ENCODE measurements around the gene PRKACB. TPM values are rescaled to one million over a fixed set of nuclear protein-coding genes. Genes with fewer than 3 reads are reported as not detected.

The PRKACB gene
- total RNA-seq, 1 donor from 2014 or later = 34.9 TPM

- Histone ChIP-seq H3K4me3 (no peak overlapping the region), H3K4me1 (peaks cover 13% of the 10 kb centered on the region), H3K27ac (replicated peaks) (no peak overlapping the region), H3K36me3 (no peaks in the 10 kb centered on the region), H3K27me3 (ENCODE audit: low read depth) (no peaks in the 10 kb centered on the region), H3K9me3 (replicated peaks) (no peaks in the 10 kb centered on the region)
- TF ChIP-seq, protein P1, sequence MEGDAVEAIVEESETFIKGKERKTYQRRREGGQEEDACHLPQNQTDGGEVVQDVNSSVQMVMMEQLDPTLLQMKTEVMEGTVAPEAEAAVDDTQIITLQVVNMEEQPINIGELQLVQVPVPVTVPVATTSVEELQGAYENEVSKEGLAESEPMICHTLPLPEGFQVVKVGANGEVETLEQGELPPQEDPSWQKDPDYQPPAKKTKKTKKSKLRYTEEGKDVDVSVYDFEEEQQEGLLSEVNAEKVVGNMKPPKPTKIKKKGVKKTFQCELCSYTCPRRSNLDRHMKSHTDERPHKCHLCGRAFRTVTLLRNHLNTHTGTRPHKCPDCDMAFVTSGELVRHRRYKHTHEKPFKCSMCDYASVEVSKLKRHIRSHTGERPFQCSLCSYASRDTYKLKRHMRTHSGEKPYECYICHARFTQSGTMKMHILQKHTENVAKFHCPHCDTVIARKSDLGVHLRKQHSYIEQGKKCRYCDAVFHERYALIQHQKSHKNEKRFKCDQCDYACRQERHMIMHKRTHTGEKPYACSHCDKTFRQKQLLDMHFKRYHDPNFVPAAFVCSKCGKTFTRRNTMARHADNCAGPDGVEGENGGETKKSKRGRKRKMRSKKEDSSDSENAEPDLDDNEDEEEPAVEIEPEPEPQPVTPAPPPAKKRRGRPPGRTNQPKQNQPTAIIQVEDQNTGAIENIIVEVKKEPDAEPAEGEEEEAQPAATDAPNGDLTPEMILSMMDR (IDR thresholded peaks at IDR 0.05; ENCODE audit: borderline replicate concordance) = no peak
- no peak for DNase-seq
- intact Hi-C loops (cut with micrococcal nuclease) = no loop called here
Observed at GRCh38 chr1:84259376-84259775, 115.3 kb downstream of the PRKACB start.

- H3K4me1 ChIP-seq = peaks cover 7% of the 10 kb centered on the region
- no peaks in the 10 kb centered on the region for H3K27me3 ChIP-seq (ENCODE audit: low read depth)
- TF ChIP-seq, protein P1 (IDR thresholded peaks at IDR 0.05; ENCODE audit: borderline replicate concordance) = no peak
- H3K4me3 ChIP-seq = no peak overlapping the region
- no peaks in the 10 kb centered on the region for H3K36me3 ChIP-seq
- no peak overlapping the region for H3K27ac ChIP-seq (replicated peaks)
- no peaks in the 10 kb centered on the region for H3K9me3 ChIP-seq (replicated peaks)
- DNase-seq = no peak
- intact Hi-C loops (cut with micrococcal nuclease) = no loop called here
Observed at GRCh38 chr1:84259989-84260388, 115.9 kb downstream of the PRKACB start.

GRCh38 chr1:84260852-84261518, 116.9 kb downstream of the PRKACB start:
- intact Hi-C loops (cut with micrococcal nuclease) = no loop called here
- DNase-seq = no peak
- TF ChIP-seq, protein P1 (IDR thresholded peaks at IDR 0.05; ENCODE audit: borderline replicate concordance) = no peak
- no peaks in the 10 kb centered on the region for H3K27me3 ChIP-seq (ENCODE audit: low read depth)
- no peak overlapping the region for H3K27ac ChIP-seq (replicated peaks)
- no peaks in the 10 kb centered on the region for H3K9me3 ChIP-seq (replicated peaks)
- H3K4me1 ChIP-seq = no peaks in the 10 kb centered on the region
- H3K4me3 ChIP-seq = no peak overlapping the region
- H3K36me3 ChIP-seq = no peaks in the 10 kb centered on the region

- intact Hi-C loops (cut with micrococcal nuclease) = no loop called here
- no peaks in the 10 kb centered on the region for H3K4me1 ChIP-seq
- TF ChIP-seq, protein P1 (IDR thresholded peaks at IDR 0.05; ENCODE audit: borderline replicate concordance) = no peak
- H3K9me3 ChIP-seq (replicated peaks) = no peaks in the 10 kb centered on the region
- H3K27me3 ChIP-seq (ENCODE audit: low read depth) = no peaks in the 10 kb centered on the region
- no peaks in the 10 kb centered on the region for H3K36me3 ChIP-seq
- DNase-seq = no peak
- H3K27ac ChIP-seq (replicated peaks) = no peak overlapping the region
- no peak overlapping the region for H3K4me3 ChIP-seq
Observed at GRCh38 chr1:84264961-84265360, 120.9 kb downstream of the PRKACB start.

DNA sequence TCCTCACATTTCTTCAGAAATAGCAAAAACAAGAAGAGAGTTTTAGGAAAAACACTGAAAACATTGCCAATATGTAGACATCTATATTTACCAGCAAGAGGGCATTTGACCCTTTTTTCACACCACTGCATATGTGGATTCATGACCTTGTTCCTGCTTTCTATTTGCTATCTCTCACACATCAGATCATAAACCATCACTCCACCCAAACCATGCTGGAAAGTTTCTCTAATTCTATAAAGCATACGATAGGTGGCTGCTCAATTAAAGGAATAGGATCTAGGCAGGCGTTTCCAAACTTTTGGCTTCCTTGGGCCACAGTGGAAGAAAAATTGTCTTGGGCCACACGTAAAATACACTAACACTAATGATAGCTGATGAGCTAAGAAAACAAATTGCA, 121.8 kb downstream of the PRKACB start:
- Histone ChIP-seq H3K36me3 (no peaks in the 10 kb centered on the region), H3K4me3 (no peak overlapping the region), H3K27me3 (ENCODE audit: low read depth) (no peaks in the 10 kb centered on the region), H3K9me3 (replicated peaks) (no peaks in the 10 kb centered on the region), H3K4me1 (no peaks in the 10 kb centered on the region), H3K27ac (replicated peaks) (no peak overlapping the region)
- intact Hi-C loops (cut with micrococcal nuclease) = no loop called here
- DNase-seq = no peak
- TF ChIP-seq, protein P1 (IDR thresholded peaks at IDR 0.05; ENCODE audit: borderline replicate concordance) = no peak
